Brain microvascular endothelial cell (primary cell): ENCODE data around the gene ESPL1.

ENCODE experiments used
- DNase-seq: peaks from one replicate; pipeline ENCODE4 v3.0.0-alpha.2; 2020
- H3K27ac ChIP-seq: fragments of 250-450 bp; sonication (Bioruptor Pico); 2 replicates; pipeline ENCODE4 v1.5.1; 2020; ENCODE audit warnings: mild to moderate bottlenecking, moderate library complexity
- H3K27me3 ChIP-seq: fragments of 250-450 bp; sonication (Bioruptor Pico); replicated peaks from 2 replicates; pipeline ENCODE4 v1.5.1; 2020; ENCODE audit warnings: mild to moderate bottlenecking
- H3K36me3 ChIP-seq: fragments of 250-450 bp; sonication (Bioruptor Pico); replicated peaks from 2 replicates; pipeline ENCODE4 v1.5.1; 2020; ENCODE audit warnings: mild to moderate bottlenecking
- H3K4me3 ChIP-seq: 2 replicates; pipeline ENCODE4 v1.5.1; 2011; ENCODE audit warnings: low read depth, mild to moderate bottlenecking, control low read depth, low read length, moderate library complexity
- CTCF ChIP-seq: IDR thresholded peaks from 2 replicates; pipeline ENCODE4 v1.5.1; 2011; ENCODE audit warnings: low read depth, mild to moderate bottlenecking, moderate library complexity, low read length, control low read depth, inconsistent platforms; ENCODE audit errors: missing control alignments
- in situ Hi-C: cut with HindIII; loops from 2 replicates; pipeline ENCODE4 v1.10.0; 2017; ENCODE audit warnings: low sequenced_read_pairs, low pct_ligation_motif_present

ESPL1 gene

DNA sequence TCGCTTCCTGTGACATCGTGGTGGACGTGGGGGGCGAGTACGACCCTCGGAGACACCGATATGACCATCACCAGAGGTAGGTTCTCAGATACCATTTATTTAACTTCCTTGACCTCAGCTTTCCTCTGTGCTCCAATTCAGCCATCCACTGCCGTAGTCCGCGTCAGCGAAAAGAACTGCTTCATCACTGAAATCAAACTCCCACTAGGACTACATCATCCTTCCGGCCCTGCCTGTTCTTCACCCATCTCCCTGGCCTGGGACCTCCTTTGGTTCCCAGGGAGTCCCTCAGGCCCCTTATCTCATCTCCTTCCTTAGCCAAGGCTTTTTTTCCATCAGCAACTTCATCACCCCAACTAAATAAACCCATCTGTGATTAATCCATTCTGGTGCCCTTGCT, 32.1 kb downstream of the ESPL1 start:
- Histone ChIP-seq H3K4me3 (peak overlapping the region; percentile 96), H3K27ac (peak overlapping the region; percentile 85), H3K36me3 (peaks cover 16% of the 10 kb centered on the region), H3K27me3 (no peaks in the 10 kb centered on the region)
- in situ Hi-C loops, result no loop called here
- DNase-seq, result peak; percentile 73
- no peak for TF ChIP-seq CTCF

GRCh38 chr12:53302903-53303302, 34.8 kb downstream of the ESPL1 start:
- no peak for TF ChIP-seq CTCF
- in situ Hi-C loops, result no loop called here
- no peak for DNase-seq
- peaks cover 41% of the 10 kb centered on the region for H3K36me3 ChIP-seq
- no peak overlapping the region for H3K27ac ChIP-seq
- no peaks in the 10 kb centered on the region for H3K27me3 ChIP-seq
- no peak overlapping the region for H3K4me3 ChIP-seq

DNA sequence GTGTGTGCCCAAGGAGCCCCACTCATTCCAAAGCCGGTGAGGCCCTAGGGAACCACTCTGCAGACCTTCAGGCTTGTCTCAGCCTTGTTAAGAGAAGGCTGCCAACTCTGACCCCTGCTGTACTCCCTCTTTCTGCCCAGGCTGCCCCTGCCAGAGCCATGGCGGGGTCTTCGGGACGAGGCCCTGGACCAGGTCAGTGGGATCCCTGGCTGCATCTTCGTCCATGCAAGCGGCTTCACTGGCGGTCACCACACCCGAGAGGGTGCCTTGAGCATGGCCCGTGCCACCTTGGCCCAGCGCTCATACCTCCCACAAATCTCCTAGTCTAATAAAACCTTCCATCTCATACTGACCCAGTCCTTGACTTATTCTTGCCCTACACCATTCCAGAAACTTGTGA, 38.7 kb downstream of the ESPL1 start:
- H3K27ac ChIP-seq, result no peak overlapping the region
- no peak for TF ChIP-seq CTCF
- H3K27me3 ChIP-seq, result no peaks in the 10 kb centered on the region
- DNase-seq, result no peak
- in situ Hi-C loops, result no loop called here
- H3K36me3 ChIP-seq, result peaks cover 62% of the 10 kb centered on the region
- no peak overlapping the region for H3K4me3 ChIP-seq

DNA sequence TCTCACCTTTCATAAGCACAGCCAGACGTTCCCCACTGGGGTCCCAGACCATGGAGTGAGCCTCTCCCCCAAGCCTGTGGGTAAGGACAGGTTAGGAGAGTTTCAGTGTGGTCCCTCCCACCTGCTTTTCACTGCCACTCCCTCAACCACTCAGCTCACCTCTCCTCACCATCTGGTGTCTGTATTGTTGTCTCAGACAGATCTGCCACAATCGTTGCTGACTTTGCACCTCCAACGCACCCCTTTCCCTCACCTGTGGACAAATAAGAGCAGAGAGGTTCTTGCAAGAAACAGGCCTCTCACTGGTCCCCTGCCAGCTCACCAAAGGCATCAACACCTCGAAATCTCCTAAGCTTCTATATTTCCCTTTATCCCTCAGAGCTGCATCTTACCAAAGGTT, 40.2 kb downstream of the ESPL1 start:
- DNase-seq, result no peak
- H3K27ac ChIP-seq, result no peak overlapping the region
- no peak for TF ChIP-seq CTCF
- no peak overlapping the region for H3K4me3 ChIP-seq
- in situ Hi-C loops, result no loop called here
- H3K27me3 ChIP-seq, result no peaks in the 10 kb centered on the region
- peaks cover 53% of the 10 kb centered on the region for H3K36me3 ChIP-seq

- in situ Hi-C loops, result no loop called here
- peaks cover 35% of the 10 kb centered on the region for H3K36me3 ChIP-seq
- no peak overlapping the region for H3K4me3 ChIP-seq
Observed at GRCh38 chr12:53313996-53314395, 45.9 kb downstream of the ESPL1 start.

More at GRCh38 chr12:53313996-53314395, 45.9 kb downstream of the ESPL1 start:
- Histone ChIP-seq H3K27me3 (no peaks in the 10 kb centered on the region), H3K27ac (no peak overlapping the region)
- no peak for DNase-seq
- TF ChIP-seq CTCF, result no peak
